Spleen (tissue), 7 donors: ENCODE data around the gene ASZ1.

Source experiments
- CTCF ChIP-seq, 11 experiments: fragments of 200-600 bp in 7 of 11; fragments of 450-650 bp in 4 of 11; sonication (generic) in 4 of 11; IDR thresholded peaks in 8 of 11; conservative IDR thresholded peaks in 3 of 11; 1 replicate in 7 of 11; 2 replicates in 4 of 11; pipeline versions ENCODE4 v1.4.0 to v1.8.0; 2016 to 2021; ENCODE audit warnings: antibody characterized with exemption in 11 of 11, inconsistent platforms in 4 of 11, mild to moderate bottlenecking in 1 of 11
- POLR2A ChIP-seq, 3 donors: fragments of 450-650 bp; IDR thresholded peaks; one replicate each; pipeline ENCODE4 v1.5.1; 2017; ENCODE audit warnings: antibody characterized with exemption in 3 of 3, mild to moderate bottlenecking in 1 of 3
- donor health status: DM: no; HTN: no; CAD: no; lungs with moderate emphysema.
- donor health status: DM: no; HTN: no; CAD: no.
- donor health status: DM: no; HTN: no; CAD: no.

- TF ChIP-seq CTCF (IDR thresholded peaks at IDR 0.05 in 8 of 11, conservative IDR thresholded peaks at IDR 0.05 in 3 of 11) (no peak), POLR2A (IDR thresholded peaks at IDR 0.05) (no peak)
Observed at GRCh38 chr7:117402109-117402508, 25.2 kb downstream of the ASZ1 start.
